Type B pancreatic cell (in vitro differentiated cells): Measurements from ENCODE around the gene OPRL1. TPM values are rescaled to one million over a fixed set of nuclear protein-coding genes. Genes with fewer than 3 reads are reported as not detected.

Experiments used
- DNase-seq: peaks from one replicate; pipeline ENCODE4 v3.0.0; 2021; ENCODE audit warnings: mixed read lengths; ENCODE audit not compliant: unreplicated experiment; ENCODE audit errors: extremely low spot score
- H3K27ac Mint-ChIP-seq: 2 replicates; pipeline ENCODE4 v1.8.0; 2021; ENCODE audit warnings: mild to moderate bottlenecking, mixed read lengths
- H3K27me3 Mint-ChIP-seq: 2 replicates; pipeline ENCODE4 v1.8.0; 2021; ENCODE audit warnings: mixed read lengths
- H3K36me3 Mint-ChIP-seq: 2 replicates; pipeline ENCODE4 v1.8.0; 2021; ENCODE audit warnings: mixed read lengths
- H3K4me1 Mint-ChIP-seq: one replicate; pipeline ENCODE4 v1.8.0; 2021; ENCODE audit warnings: mixed read lengths; ENCODE audit not compliant: unreplicated experiment
- H3K4me3 Mint-ChIP-seq: 2 replicates; pipeline ENCODE4 v1.8.0; 2021; ENCODE audit warnings: mild to moderate bottlenecking, mixed read lengths
- H3K9me3 Mint-ChIP-seq: 2 replicates; pipeline ENCODE4 v1.8.0; 2021; ENCODE audit warnings: mixed read lengths
- total RNA-seq: library from RNA; stranded (reverse); gene quantifications from 2 replicates; pipeline ENCODE4 v1.2.1, GENCODE V29; 2021; ENCODE audit warnings: low replicate concordance
- TF ChIP-seq, protein P1 (sequence below): fragments of 200-600 bp; sonication (generic); conservative IDR thresholded peaks from 2 replicates; pipeline ENCODE4 v1.5.0; 2021; ENCODE audit warnings: antibody characterized with exemption, mild to moderate bottlenecking

Gene OPRL1
- total RNA-seq, 1 donor from 2014 or later = 1.9 TPM

GRCh38 chr20:64090165-64090564 lies 10.3 kb downstream of the OPRL1 start:
- no peak for DNase-seq
- Mint-ChIP-seq H3K36me3 (no peaks in the 10 kb centered on the region), H3K27ac (no peak overlapping the region), H3K27me3 (peaks cover 54% of the 10 kb centered on the region), H3K9me3 (no peaks in the 10 kb centered on the region), H3K4me1 (no peaks in the 10 kb centered on the region), H3K4me3 (no peak overlapping the region)
- TF ChIP-seq, protein P1, sequence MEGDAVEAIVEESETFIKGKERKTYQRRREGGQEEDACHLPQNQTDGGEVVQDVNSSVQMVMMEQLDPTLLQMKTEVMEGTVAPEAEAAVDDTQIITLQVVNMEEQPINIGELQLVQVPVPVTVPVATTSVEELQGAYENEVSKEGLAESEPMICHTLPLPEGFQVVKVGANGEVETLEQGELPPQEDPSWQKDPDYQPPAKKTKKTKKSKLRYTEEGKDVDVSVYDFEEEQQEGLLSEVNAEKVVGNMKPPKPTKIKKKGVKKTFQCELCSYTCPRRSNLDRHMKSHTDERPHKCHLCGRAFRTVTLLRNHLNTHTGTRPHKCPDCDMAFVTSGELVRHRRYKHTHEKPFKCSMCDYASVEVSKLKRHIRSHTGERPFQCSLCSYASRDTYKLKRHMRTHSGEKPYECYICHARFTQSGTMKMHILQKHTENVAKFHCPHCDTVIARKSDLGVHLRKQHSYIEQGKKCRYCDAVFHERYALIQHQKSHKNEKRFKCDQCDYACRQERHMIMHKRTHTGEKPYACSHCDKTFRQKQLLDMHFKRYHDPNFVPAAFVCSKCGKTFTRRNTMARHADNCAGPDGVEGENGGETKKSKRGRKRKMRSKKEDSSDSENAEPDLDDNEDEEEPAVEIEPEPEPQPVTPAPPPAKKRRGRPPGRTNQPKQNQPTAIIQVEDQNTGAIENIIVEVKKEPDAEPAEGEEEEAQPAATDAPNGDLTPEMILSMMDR = no peak

- no peak for DNase-seq
- H3K4me1 Mint-ChIP-seq = no peaks in the 10 kb centered on the region
- TF ChIP-seq, protein P1 = no peak
- H3K27me3 Mint-ChIP-seq = peaks cover 43% of the 10 kb centered on the region
- no peak overlapping the region for H3K4me3 Mint-ChIP-seq
- no peak overlapping the region for H3K27ac Mint-ChIP-seq
- no peaks in the 10 kb centered on the region for H3K9me3 Mint-ChIP-seq
- no peaks in the 10 kb centered on the region for H3K36me3 Mint-ChIP-seq
These were observed 11.5 kb downstream of the OPRL1 start for GRCh38 chr20:64091340-64091739.

DNA sequence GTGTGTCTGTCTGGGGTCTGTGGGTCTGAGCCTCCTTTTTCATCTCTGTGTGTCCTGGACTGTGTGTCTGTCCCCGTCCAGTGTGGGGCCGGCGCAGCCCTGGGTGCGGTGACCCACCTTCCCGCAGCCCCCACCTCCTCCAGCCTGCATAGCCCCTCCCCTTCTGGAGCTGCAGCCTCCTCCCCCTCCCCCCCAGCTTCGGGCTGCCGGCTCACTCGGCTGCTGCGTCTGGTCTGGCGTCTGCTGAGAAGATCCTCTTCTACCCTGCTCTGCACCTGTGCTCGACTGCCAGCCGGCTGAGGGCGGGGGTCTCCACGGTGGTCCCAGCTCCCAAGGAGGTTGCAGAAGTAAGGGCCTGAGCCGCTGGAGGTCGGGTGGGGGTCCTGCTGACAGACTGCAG lies 11.9 kb downstream of the OPRL1 start:
- no peaks in the 10 kb centered on the region for H3K36me3 Mint-ChIP-seq
- no peak overlapping the region for H3K4me3 Mint-ChIP-seq
- no peak for DNase-seq
- no peak overlapping the region for H3K27ac Mint-ChIP-seq
- H3K9me3 Mint-ChIP-seq = no peaks in the 10 kb centered on the region
- H3K27me3 Mint-ChIP-seq = peaks cover 38% of the 10 kb centered on the region
- H3K4me1 Mint-ChIP-seq = no peaks in the 10 kb centered on the region
- TF ChIP-seq, protein P1 = no peak

DNA sequence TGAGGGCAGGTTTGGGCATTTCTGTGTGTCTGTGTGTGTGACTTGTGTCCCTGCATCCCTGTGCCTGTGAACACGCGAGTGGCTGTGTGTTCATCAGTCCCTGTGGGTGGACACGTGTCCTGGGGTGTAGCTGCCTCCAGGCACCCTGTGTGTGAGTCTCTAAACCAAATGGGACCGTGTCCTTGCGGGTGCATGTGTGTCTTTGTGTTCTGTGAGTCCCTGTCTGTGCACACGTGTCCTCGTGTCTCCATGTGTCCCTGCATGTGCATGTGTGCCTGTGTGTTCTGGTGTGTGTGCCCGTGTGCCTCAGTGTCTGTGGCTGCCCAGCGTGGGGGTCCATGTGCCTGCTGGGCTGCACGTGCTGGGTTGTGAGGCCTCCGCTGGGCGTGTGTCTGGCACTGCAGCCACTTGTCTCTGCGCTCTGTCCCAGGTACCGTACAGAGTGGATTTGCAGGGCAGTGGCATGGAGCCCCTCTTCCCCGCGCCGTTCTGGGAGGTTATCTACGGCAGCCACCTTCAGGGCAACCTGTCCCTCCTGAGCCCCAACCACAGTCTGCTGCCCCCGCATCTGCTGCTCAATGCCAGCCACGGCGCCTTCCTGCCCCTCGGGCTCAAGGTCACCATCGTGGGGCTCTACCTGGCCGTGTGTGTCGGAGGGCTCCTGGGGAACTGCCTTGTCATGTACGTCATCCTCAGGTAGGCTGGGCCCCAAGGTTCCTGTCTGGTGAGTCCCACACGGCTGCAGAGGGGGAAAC lies 12.6 kb downstream of the OPRL1 start:
- H3K27ac Mint-ChIP-seq = no peak overlapping the region

DNA sequence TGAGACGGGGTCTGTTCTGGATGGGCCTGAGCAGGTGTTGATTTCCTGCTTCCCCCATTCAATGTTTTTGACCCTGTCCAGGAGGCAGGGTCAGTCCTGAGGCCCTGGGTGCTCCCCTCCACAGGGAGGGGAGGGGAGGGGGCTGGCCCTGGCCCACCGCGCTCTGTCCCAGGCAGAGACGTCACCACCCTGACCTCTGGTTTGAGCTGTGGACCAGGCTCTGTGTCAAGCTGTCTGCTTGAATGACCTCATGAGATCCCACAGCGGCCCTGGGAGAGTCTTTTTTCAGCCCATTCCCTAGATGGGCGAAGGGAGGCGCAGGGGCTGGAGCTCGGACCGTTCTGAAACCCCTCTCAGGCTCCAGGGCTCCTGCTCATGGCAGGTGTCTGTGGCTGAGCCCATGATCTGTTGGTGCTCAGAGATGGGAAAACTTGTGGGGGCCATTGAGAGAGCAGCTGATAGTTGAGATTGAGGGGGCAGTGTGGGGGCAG lies 13.2 kb downstream of the OPRL1 start:
- no peaks in the 10 kb centered on the region for H3K9me3 Mint-ChIP-seq
- no peaks in the 10 kb centered on the region for H3K4me1 Mint-ChIP-seq
- no peak overlapping the region for H3K4me3 Mint-ChIP-seq
- TF ChIP-seq, protein P1 = no peak
- H3K27ac Mint-ChIP-seq = no peak overlapping the region
- H3K27me3 Mint-ChIP-seq = peaks cover 32% of the 10 kb centered on the region
- H3K36me3 Mint-ChIP-seq = no peaks in the 10 kb centered on the region
- DNase-seq = no peak

More for the DNA sequence above, 12.6 kb downstream of the OPRL1 start:
- DNase-seq = no peak
- TF ChIP-seq, protein P1 = no peak
- peaks cover 37% of the 10 kb centered on the region for H3K27me3 Mint-ChIP-seq
- no peaks in the 10 kb centered on the region for H3K36me3 Mint-ChIP-seq
- H3K4me3 Mint-ChIP-seq = no peak overlapping the region
- H3K4me1 Mint-ChIP-seq = no peaks in the 10 kb centered on the region
- no peaks in the 10 kb centered on the region for H3K9me3 Mint-ChIP-seq
